ENCODE data around the gene HSPD1. TPM values are rescaled to one million over a fixed set of nuclear protein-coding genes. Genes with fewer than 3 reads are reported as not detected.
A peak's percentile ranks its signal among the peaks of the same experiment; 100 is the strongest.

Gene HSPD1
- total RNA-seq, 2 experiments from 2014 or later: 154 to 157 TPM

DNA sequence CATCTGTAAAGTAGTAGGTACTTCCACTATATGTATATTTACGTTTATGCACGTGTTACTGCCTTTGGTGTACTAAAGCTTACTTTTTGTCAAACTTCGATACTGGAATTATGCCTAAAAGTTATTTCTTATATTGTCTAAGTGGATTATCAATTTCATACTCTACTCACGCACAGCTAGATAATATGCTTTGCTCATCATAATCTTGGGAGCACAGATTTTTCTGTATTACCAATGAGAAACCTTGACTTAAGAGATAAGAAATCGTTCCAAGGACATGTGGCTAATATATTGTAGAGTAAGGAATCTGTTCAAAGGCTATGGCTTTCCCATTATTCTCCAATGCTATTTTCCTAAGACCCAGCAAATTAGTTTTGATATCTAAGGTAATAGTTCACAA is 7.0 kb upstream of the HSPD1 start:
- peaks cover 20% of the 10 kb centered on the region for H3K4me1 Mint-ChIP-seq (ENCODE audit: low read depth)
- intact Hi-C loops (cut with DNase I, micrococcal nuclease): no loop called here

GRCh38 chr2:197504512-197504911 is 4.9 kb upstream of the HSPD1 start:
- Histone ChIP-seq H3K4me3 (ENCODE audit: low read length) (no peak overlapping the region), H3K4me1 (ENCODE audit: insufficient read depth, low read length) (peaks cover 19% of the 10 kb centered on the region), H3K27ac (ENCODE audit: low read depth in 1 of 2, low read length in 2 of 2) (no peak overlapping the region), H3K9me3 (ENCODE audit: control insufficient read depth in 1 of 2, insufficient read depth in 1 of 2, low read length in 2 of 2) (no peaks in the 10 kb centered on the region), H3K36me3 (ENCODE audit: insufficient read depth, low read length) (peaks cover 27% of the 10 kb centered on the region), H3K27me3 (ENCODE audit: control insufficient read depth in 1 of 2, insufficient read depth in 2 of 2, low read length in 2 of 2) (no peaks in the 10 kb centered on the region)
- H3K27me3 Mint-ChIP-seq: no peaks in the 10 kb centered on the region
- intact Hi-C loops (cut with DNase I, micrococcal nuclease): no loop called here
- no peak overlapping the region for H3K4me3 Mint-ChIP-seq
- DNase-seq (no peak), ATAC-seq (ENCODE audit: poor library complexity) (no peak)
- no peaks in the 10 kb centered on the region for H3K9me3 Mint-ChIP-seq
- H3K4me1 Mint-ChIP-seq (ENCODE audit: low read depth): peaks cover 34% of the 10 kb centered on the region
- H3K27ac Mint-ChIP-seq: peak overlapping the region; percentile 51
- CTCF ChIA-PET: no interaction called here
- POLR2A ChIA-PET: interaction anchor here (0.7 to 1.5 kb wide), 3 partner anchors 11 to 211 kb away, joined by 4 to 6 read pairs (median 5); partner anchors contain the start of genes MOB4 and SF3B1
- H3K36me3 Mint-ChIP-seq (ENCODE audit: low read depth): peaks cover 51% of the 10 kb centered on the region
- TF ChIP-seq CTCF (IDR thresholded peaks at IDR 0.05): no peak

More for the DNA sequence above, 7.0 kb upstream of the HSPD1 start:
- Mint-ChIP-seq H3K9me3 (no peaks in the 10 kb centered on the region), H3K27ac (no peak overlapping the region), H3K4me3 (no peak overlapping the region), H3K36me3 (ENCODE audit: low read depth) (peaks cover 32% of the 10 kb centered on the region), H3K27me3 (no peaks in the 10 kb centered on the region)
- ChIA-PET CTCF (interaction anchor here (2.2 kb wide), 1 partner anchor 9 kb away, joined by 5 read pairs; the partner anchor contains the start of gene MOB4), POLR2A (interaction anchor here (3.3 kb wide), 1 partner anchor 9 kb away, joined by 20 read pairs; the partner anchor contains the start of gene MOB4)
- no peak for TF ChIP-seq CTCF (IDR thresholded peaks at IDR 0.05)
- Histone ChIP-seq H3K4me3 (ENCODE audit: low read length) (no peak overlapping the region), H3K36me3 (ENCODE audit: insufficient read depth, low read length) (peaks cover 27% of the 10 kb centered on the region), H3K9me3 (ENCODE audit: control insufficient read depth in 1 of 2, insufficient read depth in 1 of 2, low read length in 2 of 2) (no peaks in the 10 kb centered on the region), H3K27me3 (ENCODE audit: control insufficient read depth in 1 of 2, insufficient read depth in 2 of 2, low read length in 2 of 2) (no peaks in the 10 kb centered on the region), H3K4me1 (ENCODE audit: insufficient read depth, low read length) (peaks cover 11% of the 10 kb centered on the region), H3K27ac (ENCODE audit: low read depth in 1 of 2, low read length in 2 of 2) (no peak overlapping the region)
- ATAC-seq (ENCODE audit: poor library complexity): no peak
- no peak for DNase-seq

DNA sequence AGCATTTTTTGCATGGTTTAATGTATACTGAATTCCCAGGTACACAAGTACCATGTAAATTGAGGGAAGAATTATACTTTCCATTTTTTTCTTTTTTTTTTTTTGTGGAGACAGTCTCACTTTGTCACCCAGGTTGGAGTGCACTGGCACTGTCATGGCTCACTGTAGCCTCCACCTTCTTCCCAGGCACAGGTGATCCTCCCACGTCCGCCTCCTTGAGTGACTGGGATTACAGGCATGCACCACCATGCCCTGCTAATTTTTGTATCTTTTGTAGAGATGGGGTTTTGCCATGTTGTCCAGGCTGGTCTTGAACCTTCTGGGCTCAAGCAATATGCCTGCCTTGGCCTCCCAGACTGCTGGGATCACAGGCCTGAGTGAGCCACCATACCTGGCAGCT is 4.4 kb upstream of the HSPD1 start:
- POLR2A ChIA-PET: interaction anchor here (1.0 to 1.5 kb wide), 2 partner anchors 12 to 69 kb away, joined by 4 to 6 read pairs; partner anchors contain the start of genes MOB4 and SF3B1
- no peak overlapping the region for H3K4me3 Mint-ChIP-seq

More for the DNA sequence above, 4.4 kb upstream of the HSPD1 start:
- CTCF ChIA-PET: no interaction called here
- intact Hi-C loops (cut with DNase I, micrococcal nuclease): no loop called here
- H3K27ac ChIP-seq (ENCODE audit: low read depth in 1 of 2, low read length in 2 of 2): no peak overlapping the region
- DNase-seq (no peak), ATAC-seq (ENCODE audit: poor library complexity) (no peak)
- TF ChIP-seq CTCF (IDR thresholded peaks at IDR 0.05): no peak
- H3K27me3 Mint-ChIP-seq: no peaks in the 10 kb centered on the region
- peaks cover 34% of the 10 kb centered on the region for H3K4me1 Mint-ChIP-seq (ENCODE audit: low read depth)
- peaks cover 24% of the 10 kb centered on the region for H3K4me1 ChIP-seq (ENCODE audit: insufficient read depth, low read length)
- peaks cover 56% of the 10 kb centered on the region for H3K36me3 Mint-ChIP-seq (ENCODE audit: low read depth)
- H3K9me3 Mint-ChIP-seq: no peaks in the 10 kb centered on the region
- H3K4me3 ChIP-seq (ENCODE audit: low read length): no peak overlapping the region
- H3K27ac Mint-ChIP-seq: peak overlapping the region; percentile 51
- H3K9me3 ChIP-seq (ENCODE audit: control insufficient read depth in 1 of 2, insufficient read depth in 1 of 2, low read length in 2 of 2): no peaks in the 10 kb centered on the region
- peaks cover 27% of the 10 kb centered on the region for H3K36me3 ChIP-seq (ENCODE audit: insufficient read depth, low read length)
- no peaks in the 10 kb centered on the region for H3K27me3 ChIP-seq (ENCODE audit: control insufficient read depth in 1 of 2, insufficient read depth in 2 of 2, low read length in 2 of 2)

Measured in CD4-positive, alpha-beta T cell (primary cell).